Neural cell (in vitro differentiated cells): Measurements from ENCODE around the gene EIF2AK2.

Source experiments
- TAF1 ChIP-seq: IDR thresholded peaks from 2 replicates; pipeline ENCODE4 v1.6.1; 2012; ENCODE audit warnings: low read depth
- TF ChIP-seq, protein P1 (sequence below): fragments of 450-650 bp; IDR thresholded peaks from 2 replicates; pipeline ENCODE4 v1.5.1; 2014; ENCODE audit warnings: antibody characterized with exemption, mild to moderate bottlenecking, moderate library complexity; ENCODE audit not compliant: poor library complexity, severe bottlenecking

DNA sequence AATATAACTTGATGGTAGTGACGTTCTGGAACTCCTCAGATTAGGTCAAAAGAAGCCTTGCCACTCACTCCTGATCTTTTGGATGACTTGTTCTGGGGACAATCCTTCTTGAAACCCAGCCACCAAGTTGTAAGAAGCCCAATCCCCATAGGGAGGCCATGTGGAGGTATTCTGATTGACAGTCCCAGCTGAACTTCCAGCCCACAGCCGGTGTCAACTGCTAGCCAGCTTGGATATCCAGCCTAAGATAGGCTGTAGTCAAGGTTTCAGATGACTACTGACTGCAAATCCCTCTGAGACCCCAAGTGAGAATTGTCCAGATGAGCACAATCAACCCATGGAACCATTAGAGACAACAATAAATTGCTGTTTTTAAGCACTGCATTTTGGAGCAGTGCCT lies 31.4 kb downstream of the EIF2AK2 start:
- TF ChIP-seq, protein P1, sequence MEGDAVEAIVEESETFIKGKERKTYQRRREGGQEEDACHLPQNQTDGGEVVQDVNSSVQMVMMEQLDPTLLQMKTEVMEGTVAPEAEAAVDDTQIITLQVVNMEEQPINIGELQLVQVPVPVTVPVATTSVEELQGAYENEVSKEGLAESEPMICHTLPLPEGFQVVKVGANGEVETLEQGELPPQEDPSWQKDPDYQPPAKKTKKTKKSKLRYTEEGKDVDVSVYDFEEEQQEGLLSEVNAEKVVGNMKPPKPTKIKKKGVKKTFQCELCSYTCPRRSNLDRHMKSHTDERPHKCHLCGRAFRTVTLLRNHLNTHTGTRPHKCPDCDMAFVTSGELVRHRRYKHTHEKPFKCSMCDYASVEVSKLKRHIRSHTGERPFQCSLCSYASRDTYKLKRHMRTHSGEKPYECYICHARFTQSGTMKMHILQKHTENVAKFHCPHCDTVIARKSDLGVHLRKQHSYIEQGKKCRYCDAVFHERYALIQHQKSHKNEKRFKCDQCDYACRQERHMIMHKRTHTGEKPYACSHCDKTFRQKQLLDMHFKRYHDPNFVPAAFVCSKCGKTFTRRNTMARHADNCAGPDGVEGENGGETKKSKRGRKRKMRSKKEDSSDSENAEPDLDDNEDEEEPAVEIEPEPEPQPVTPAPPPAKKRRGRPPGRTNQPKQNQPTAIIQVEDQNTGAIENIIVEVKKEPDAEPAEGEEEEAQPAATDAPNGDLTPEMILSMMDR: no peak
- no peak for TF ChIP-seq TAF1
